ENCODE measurements around the gene GPC6.

DNA sequence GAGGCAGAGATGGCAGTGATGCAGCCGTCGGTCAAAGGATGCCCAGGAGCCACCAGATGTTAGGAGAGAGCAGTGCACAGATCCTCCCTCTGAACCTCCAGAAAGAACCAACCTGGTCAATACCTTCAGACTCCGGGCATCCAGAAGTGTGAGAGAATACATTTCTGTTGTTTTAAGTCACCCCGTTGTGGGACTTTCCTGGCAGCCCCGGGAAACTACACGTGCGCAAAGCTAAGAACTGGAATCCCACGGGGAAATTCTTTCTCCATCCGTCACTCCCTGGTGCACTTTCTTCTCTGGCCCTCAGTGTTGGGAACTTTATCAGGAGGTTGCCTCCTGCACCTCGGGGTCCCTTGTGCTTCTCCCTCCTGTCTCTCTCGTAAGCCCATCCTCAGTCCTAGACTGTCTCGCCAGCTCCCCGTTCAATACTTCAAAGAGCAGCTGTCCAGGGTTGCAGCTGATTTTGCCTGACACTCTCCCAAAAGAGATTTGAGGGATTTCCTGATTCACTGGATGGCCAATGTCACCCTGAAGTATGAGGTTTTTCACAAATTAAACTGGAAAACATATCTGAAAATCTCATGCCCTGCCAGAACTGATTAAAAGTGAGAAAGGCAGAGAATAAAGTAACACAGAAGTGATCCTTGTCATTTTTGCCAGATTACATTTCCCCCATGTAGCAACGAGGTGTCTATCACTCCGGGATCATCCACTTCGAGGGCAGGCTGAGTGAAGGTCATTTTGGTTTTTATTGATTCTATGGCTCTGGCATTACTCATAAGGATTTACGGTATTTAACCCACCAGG, 1116.0 kb downstream of the GPC6 start:
- TF ChIP-seq, protein P1, sequence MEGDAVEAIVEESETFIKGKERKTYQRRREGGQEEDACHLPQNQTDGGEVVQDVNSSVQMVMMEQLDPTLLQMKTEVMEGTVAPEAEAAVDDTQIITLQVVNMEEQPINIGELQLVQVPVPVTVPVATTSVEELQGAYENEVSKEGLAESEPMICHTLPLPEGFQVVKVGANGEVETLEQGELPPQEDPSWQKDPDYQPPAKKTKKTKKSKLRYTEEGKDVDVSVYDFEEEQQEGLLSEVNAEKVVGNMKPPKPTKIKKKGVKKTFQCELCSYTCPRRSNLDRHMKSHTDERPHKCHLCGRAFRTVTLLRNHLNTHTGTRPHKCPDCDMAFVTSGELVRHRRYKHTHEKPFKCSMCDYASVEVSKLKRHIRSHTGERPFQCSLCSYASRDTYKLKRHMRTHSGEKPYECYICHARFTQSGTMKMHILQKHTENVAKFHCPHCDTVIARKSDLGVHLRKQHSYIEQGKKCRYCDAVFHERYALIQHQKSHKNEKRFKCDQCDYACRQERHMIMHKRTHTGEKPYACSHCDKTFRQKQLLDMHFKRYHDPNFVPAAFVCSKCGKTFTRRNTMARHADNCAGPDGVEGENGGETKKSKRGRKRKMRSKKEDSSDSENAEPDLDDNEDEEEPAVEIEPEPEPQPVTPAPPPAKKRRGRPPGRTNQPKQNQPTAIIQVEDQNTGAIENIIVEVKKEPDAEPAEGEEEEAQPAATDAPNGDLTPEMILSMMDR (conservative IDR thresholded peaks at IDR 0.05) = no peak
- TF ChIP-seq ZFX (IDR thresholded peaks at IDR 0.05) = no peak
